CD14-positive monocyte (primary cell): ENCODE data around the gene SRXN1. TPM values are rescaled to one million over a fixed set of nuclear protein-coding genes. Genes with fewer than 3 reads are reported as not detected.

Experiments
- DNase-seq, 3 donors: peaks; one replicate each; pipeline ENCODE4 v3.0.0-alpha.2; 2011 to 2022
- H2AFZ ChIP-seq: 2 replicates; pipeline ENCODE4 v1.6.0; 2012; ENCODE audit warnings: mild to moderate bottlenecking, low read depth, low read length, inconsistent platforms; ENCODE audit not compliant: insufficient read depth, poor library complexity, severe bottlenecking
- H3K27ac ChIP-seq, 2 donors: 1 replicate in 1 of 2; 2 replicates in 1 of 2; pipeline ENCODE4 v1.5.1; 2012 to 2013; ENCODE audit warnings: low read length in 2 of 2, control low read depth in 1 of 2, inconsistent platforms in 1 of 2, low read depth in 1 of 2, mild to moderate bottlenecking in 1 of 2
- H3K27me3 ChIP-seq, 2 donors: one replicate each; pipeline versions ENCODE4 v1.6.0 to v1.6.1; 2011 to 2013; ENCODE audit warnings: low read length in 2 of 2; ENCODE audit not compliant: control insufficient read depth in 2 of 2, insufficient read depth in 2 of 2
- H3K36me3 ChIP-seq, 2 donors: replicated peaks in 1 of 2; 1 replicate in 1 of 2; 2 replicates in 1 of 2; pipeline versions ENCODE4 v1.5.1 to v1.6.1; 2012 to 2013; ENCODE audit warnings: low read length in 2 of 2, control low read depth in 1 of 2, inconsistent platforms in 1 of 2, mild to moderate bottlenecking in 1 of 2; ENCODE audit not compliant: insufficient read depth in 2 of 2, control insufficient read depth in 1 of 2
- H3K4me1 ChIP-seq, 2 donors: 1 replicate in 1 of 2; 2 replicates in 1 of 2; pipeline versions ENCODE4 v1.5.1 to v1.6.1; 2012 to 2013; ENCODE audit warnings: low read length in 2 of 2, control low read depth in 1 of 2, inconsistent platforms in 1 of 2, mild to moderate bottlenecking in 1 of 2, moderate library complexity in 1 of 2; ENCODE audit not compliant: insufficient read depth in 2 of 2, control insufficient read depth in 1 of 2
- H3K4me2 ChIP-seq: replicated peaks from 2 replicates; pipeline ENCODE3; 2012; ENCODE audit warnings: low read length, moderate library complexity, mild to moderate bottlenecking; ENCODE audit not compliant: poor library complexity, severe bottlenecking; ENCODE audit errors: extremely low read depth
- H3K4me3 ChIP-seq, 3 experiments: fragments of 200-600 bp in 1 of 3; sonication (generic) in 1 of 3; replicated peaks in 1 of 3; 1 replicate in 2 of 3; 2 replicates in 1 of 3; pipeline ENCODE4 v1.5.1; 2011 to 2013; ENCODE audit warnings: low read length in 3 of 3, mild to moderate bottlenecking in 3 of 3, control low read depth in 2 of 3, low read depth in 2 of 3, inconsistent platforms in 1 of 3, moderate library complexity in 1 of 3
- H3K79me2 ChIP-seq: 2 replicates; pipeline ENCODE4 v1.6.0; 2012; ENCODE audit warnings: mild to moderate bottlenecking, control low read depth, inconsistent platforms, low read length, moderate library complexity; ENCODE audit not compliant: insufficient read depth
- H3K9ac ChIP-seq: 2 replicates; pipeline ENCODE4 v1.6.0; 2017; ENCODE audit warnings: low read length, mild to moderate bottlenecking; ENCODE audit not compliant: insufficient read depth, poor library complexity, severe bottlenecking
- H3K9me3 ChIP-seq, 2 donors: replicated peaks in 1 of 2; 1 replicate in 1 of 2; 2 replicates in 1 of 2; pipeline versions ENCODE4 v1.5.1 to v1.6.1; 2012 to 2013; ENCODE audit warnings: low read length in 2 of 2, control low read depth in 1 of 2; ENCODE audit not compliant: control insufficient read depth in 1 of 2, insufficient read depth in 1 of 2
- H4K20me1 ChIP-seq: 2 replicates; pipeline ENCODE4 v1.6.0; 2012; ENCODE audit warnings: mild to moderate bottlenecking, low read length, control low read depth, moderate library complexity; ENCODE audit not compliant: insufficient read depth
- H3K27ac Mint-ChIP-seq, 7 donors: one replicate each; pipeline ENCODE4 v1.8.0; 2020; ENCODE audit warnings: mild to moderate bottlenecking in 7 of 7, mixed read lengths in 7 of 7, moderate library complexity in 6 of 7, inconsistent platforms in 2 of 7
- H3K27me3 Mint-ChIP-seq, 3 donors: one replicate each; pipeline ENCODE4 v1.8.0; 2021 to 2022; ENCODE audit warnings: low read depth in 3 of 3, mild to moderate bottlenecking in 3 of 3, mixed read lengths in 3 of 3, moderate library complexity in 3 of 3, inconsistent platforms in 1 of 3
- H3K36me3 Mint-ChIP-seq, 2 donors: one replicate each; pipeline ENCODE4 v1.8.0; 2020; ENCODE audit warnings: mixed read lengths in 2 of 2, inconsistent platforms in 1 of 2, mild to moderate bottlenecking in 1 of 2
- H3K4me1 Mint-ChIP-seq: one replicate; pipeline ENCODE4 v1.8.0; 2020; ENCODE audit warnings: mild to moderate bottlenecking, mixed read lengths
- H3K4me3 Mint-ChIP-seq, 2 donors: one replicate each; pipeline ENCODE4 v1.8.0; 2020; ENCODE audit warnings: mild to moderate bottlenecking in 2 of 2, mixed read lengths in 2 of 2, moderate library complexity in 1 of 2
- H3K9me3 Mint-ChIP-seq, 7 donors: one replicate each; pipeline ENCODE4 v1.8.0; 2020 to 2022; ENCODE audit warnings: mixed read lengths in 7 of 7, mild to moderate bottlenecking in 6 of 7, moderate library complexity in 6 of 7, inconsistent platforms in 2 of 7
- CTCF ChIP-seq: fragments of 200-600 bp; IDR thresholded peaks from one replicate; pipeline ENCODE4 v1.8.0; 2022; ENCODE audit warnings: antibody characterized with exemption, mild to moderate bottlenecking
- WGBS: methylation state at CpG from one replicate; pipeline ENCODE4 v1.1.5; 2013; ENCODE audit warnings: missing lambda C conversion rate; ENCODE audit not compliant: insufficient coverage; 5-methylcytosine and 5-hydroxymethylcytosine counted together
- intact Hi-C, 2 donors: fragments of 100-400 bp; cut with micrococcal nuclease; formaldehyde crosslinking; loops; one replicate each; pipeline versions ENCODE4 v1.15.0 to v1.15.1; 2023
- polyA plus RNA-seq, 3 donors: library from polyadenylated mRNA; depleted of rRNA in 1 of 3; unstranded in 2 of 3; stranded (reverse) in 1 of 3; fragments of 300-500 nt in 2 of 3; fragments of >200 nt in 1 of 3; fragmentation: Illumina TruSeq in 2 of 3; gene quantifications; 1 replicate in 2 of 3; 2 replicates in 1 of 3; pipeline ENCODE4 v1.2.3, GENCODE V29; 2012 to 2021

SRXN1 gene
- polyA plus RNA-seq, 3 donors: 33.5 to 62.4 (median 56.6) TPM

- no peaks in the 10 kb centered on the region for H3K79me2 ChIP-seq
- H3K9ac ChIP-seq: no peak overlapping the region
- H3K27ac Mint-ChIP-seq: no peak overlapping the region
- no peak for DNase-seq
- intact Hi-C loops: no loop called here
- no peak overlapping the region for H3K27ac ChIP-seq
- H3K36me3 Mint-ChIP-seq: no peaks in the 10 kb centered on the region
- no peaks in the 10 kb centered on the region for H3K4me1 Mint-ChIP-seq
- H3K4me3 Mint-ChIP-seq: no peak overlapping the region
- H3K9me3 Mint-ChIP-seq: peaks cover 0 to 10% (median 0%) of the 10 kb centered on the region in 7 donors
- no peaks in the 10 kb centered on the region for H3K9me3 ChIP-seq
- H4K20me1 ChIP-seq: no peaks in the 10 kb centered on the region
- peaks cover 0 to 6% of the 10 kb centered on the region in 2 donors for H3K27me3 ChIP-seq
- no peak overlapping the region for H3K4me2 ChIP-seq
- 92% methylated on average over 4 of the region's 9 CpGs for WGBS
- no peaks in the 10 kb centered on the region for H3K4me1 ChIP-seq
- no peak for TF ChIP-seq CTCF
- H2AFZ ChIP-seq: no peak overlapping the region
- H3K27me3 Mint-ChIP-seq: peaks cover 8 to 13% (median 8%) of the 10 kb centered on the region in 3 donors
- no peak overlapping the region for H3K4me3 ChIP-seq
- no peaks in the 10 kb centered on the region for H3K36me3 ChIP-seq
Measured at GRCh38 chr20:687468-688203, 34.6 kb upstream of the SRXN1 start.

- no peak for DNase-seq
- Histone ChIP-seq H4K20me1 (no peaks in the 10 kb centered on the region), H3K4me2 (no peak overlapping the region), H3K9me3 (no peaks in the 10 kb centered on the region), H3K36me3 (no peaks in the 10 kb centered on the region), H3K4me3 (no peak overlapping the region), H3K9ac (no peak overlapping the region), H3K4me1 (peaks cover 1 to 3% of the 10 kb centered on the region in 2 donors), H3K27me3 (no peaks in the 10 kb centered on the region), H3K27ac (no peak overlapping the region), H2AFZ (no peak overlapping the region), H3K79me2 (no peaks in the 10 kb centered on the region)
- 100% methylated on average over 2 of the region's 4 CpGs for WGBS
- H3K4me3 Mint-ChIP-seq: no peak overlapping the region
- H3K27me3 Mint-ChIP-seq: peaks cover 8 to 11% (median 11%) of the 10 kb centered on the region in 3 donors
- H3K36me3 Mint-ChIP-seq: no peaks in the 10 kb centered on the region
- intact Hi-C loops: no loop called here
- H3K9me3 Mint-ChIP-seq: peaks cover 0 to 8% (median 0%) of the 10 kb centered on the region in 7 donors
- no peak overlapping the region for H3K27ac Mint-ChIP-seq
- H3K4me1 Mint-ChIP-seq: peaks cover 3% of the 10 kb centered on the region
- TF ChIP-seq CTCF: no peak
Measured at GRCh38 chr20:684676-685319, 31.8 kb upstream of the SRXN1 start.
